Hepatocyte (in vitro differentiated cells): ENCODE data around the gene ELL2.

ENCODE experiments used
- EZH2 ChIP-seq: fragments of 200-600 bp; sonication (generic); IDR thresholded peaks from 2 replicates; pipeline ENCODE4 v1.6.1; 2016; ENCODE audit warnings: antibody characterized with exemption, mild to moderate bottlenecking, borderline replicate concordance
- TF ChIP-seq, protein P1 (sequence below): fragments of 200-600 bp; sonication (generic); IDR thresholded peaks from 2 replicates; pipeline ENCODE4 v1.5.1; 2016; ENCODE audit warnings: antibody characterized with exemption, mild to moderate bottlenecking; ENCODE audit not compliant: poor library complexity

DNA sequence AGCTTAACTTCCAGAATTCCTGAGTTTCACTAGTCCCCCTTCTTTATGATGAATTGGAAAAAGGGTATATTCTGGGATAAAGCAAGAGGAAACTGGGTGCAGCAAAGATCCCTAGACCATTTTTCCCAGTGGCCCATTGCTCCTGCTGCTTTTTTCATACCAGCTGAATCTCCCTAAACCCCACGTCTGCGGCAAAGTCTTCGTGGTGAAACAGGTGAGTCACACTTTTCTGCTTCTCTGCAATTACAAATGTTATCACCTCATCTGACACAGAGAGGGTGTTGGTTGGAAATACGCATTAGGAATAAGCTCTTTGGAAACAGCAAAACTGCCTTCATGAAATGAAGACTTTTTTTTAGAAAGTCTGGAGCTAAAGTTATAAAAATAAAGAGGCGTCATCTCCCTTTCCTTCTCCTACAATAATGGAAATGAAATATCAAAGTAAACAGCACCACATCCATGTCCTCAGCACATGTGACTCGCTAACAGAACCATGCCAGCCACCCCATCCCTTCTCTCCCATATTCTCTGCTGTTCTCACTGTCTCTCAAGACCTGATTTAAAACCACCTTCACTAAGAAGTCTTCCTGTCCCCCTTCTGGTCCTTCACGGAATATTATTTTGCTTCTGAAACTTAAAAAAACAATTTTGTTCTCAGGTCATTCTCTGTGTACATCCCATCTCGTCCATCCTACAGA is 99.6 kb downstream of the ELL2 start:
- TF ChIP-seq, protein P1, sequence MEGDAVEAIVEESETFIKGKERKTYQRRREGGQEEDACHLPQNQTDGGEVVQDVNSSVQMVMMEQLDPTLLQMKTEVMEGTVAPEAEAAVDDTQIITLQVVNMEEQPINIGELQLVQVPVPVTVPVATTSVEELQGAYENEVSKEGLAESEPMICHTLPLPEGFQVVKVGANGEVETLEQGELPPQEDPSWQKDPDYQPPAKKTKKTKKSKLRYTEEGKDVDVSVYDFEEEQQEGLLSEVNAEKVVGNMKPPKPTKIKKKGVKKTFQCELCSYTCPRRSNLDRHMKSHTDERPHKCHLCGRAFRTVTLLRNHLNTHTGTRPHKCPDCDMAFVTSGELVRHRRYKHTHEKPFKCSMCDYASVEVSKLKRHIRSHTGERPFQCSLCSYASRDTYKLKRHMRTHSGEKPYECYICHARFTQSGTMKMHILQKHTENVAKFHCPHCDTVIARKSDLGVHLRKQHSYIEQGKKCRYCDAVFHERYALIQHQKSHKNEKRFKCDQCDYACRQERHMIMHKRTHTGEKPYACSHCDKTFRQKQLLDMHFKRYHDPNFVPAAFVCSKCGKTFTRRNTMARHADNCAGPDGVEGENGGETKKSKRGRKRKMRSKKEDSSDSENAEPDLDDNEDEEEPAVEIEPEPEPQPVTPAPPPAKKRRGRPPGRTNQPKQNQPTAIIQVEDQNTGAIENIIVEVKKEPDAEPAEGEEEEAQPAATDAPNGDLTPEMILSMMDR: no peak
- TF ChIP-seq EZH2: no peak
